ENCODE measurements around the gene NCBP3.

The NCBP3 gene

DNA sequence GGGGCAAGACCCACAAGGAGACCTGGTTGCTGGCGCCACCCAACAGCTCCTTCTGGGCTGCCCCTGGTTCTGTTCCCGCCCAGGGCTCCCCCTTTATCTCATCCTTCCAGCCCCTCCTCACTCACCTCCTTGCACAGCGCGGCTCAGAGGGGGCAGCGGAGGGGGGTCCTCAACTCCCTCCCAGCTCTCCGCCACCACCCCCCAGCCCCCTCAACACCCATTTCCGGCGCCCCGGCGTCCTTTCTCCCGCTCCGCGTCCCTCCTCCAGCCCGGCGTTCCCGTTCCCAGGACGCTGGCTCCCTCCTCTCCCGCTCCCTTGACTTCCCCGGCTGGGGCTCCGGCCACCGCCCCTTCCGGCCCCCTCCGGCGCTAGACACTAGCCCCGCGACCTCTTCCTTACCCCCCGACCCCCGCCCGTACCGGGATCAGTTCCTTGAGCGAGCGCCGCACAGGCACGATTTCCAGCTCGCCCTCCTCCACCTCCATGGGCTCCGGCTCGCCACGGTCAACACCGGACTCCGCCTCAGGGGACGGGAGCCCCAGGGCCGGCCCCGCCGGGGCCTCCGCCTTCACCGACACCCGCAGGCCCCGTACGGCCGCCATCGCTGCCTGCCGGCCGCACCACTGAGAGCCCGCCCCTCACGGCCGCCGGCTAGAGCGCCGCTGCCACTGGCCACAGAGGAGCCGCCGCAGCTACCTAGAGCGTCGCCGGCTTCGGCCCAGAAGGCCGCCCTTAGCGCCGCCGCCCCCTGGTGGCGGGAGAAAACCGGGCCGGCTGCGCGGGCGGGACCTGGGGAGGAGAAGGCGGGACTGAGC lies at the start of gene NCBP3:
Gene NCBP3 (minus strand): TSS at position 626 of the 816 bp plus-strand sequence. CDS start 23 bp downstream, at position 603.
- DNase-seq (ENCODE audit: low read depth in 2 of 2) = peak; percentile 83 to 87

GRCh38 chr17:3895354-3895753 lies 49.3 kb upstream of the NCBP3 start:
- DNase-seq (ENCODE audit: low read depth in 2 of 2) = no peak

- no peak for DNase-seq (ENCODE audit: low read depth in 2 of 2)
Observed at GRCh38 chr17:3894911-3895343, 48.9 kb upstream of the NCBP3 start.

DNA sequence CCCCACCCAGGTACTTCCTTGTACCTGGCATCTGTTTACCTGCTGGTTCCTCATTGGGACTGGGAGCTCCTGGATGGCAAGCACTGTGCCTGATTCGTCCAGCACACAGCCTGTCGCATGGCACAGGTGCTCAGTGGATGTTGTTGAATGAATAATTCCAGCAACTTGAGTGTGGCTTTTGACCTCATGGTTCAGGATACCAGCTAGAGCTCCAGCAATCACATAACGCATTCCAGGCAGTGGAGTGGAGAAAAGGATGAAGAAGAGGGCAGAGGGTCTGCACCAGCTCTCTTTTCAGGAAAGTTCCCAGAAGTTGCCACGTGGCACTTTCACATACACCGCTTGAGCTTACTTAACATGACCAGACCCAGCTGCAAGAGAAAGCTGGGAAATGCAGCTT lies 48.1 kb upstream of the NCBP3 start:
- no peak for DNase-seq (ENCODE audit: low read depth in 2 of 2)

DNA sequence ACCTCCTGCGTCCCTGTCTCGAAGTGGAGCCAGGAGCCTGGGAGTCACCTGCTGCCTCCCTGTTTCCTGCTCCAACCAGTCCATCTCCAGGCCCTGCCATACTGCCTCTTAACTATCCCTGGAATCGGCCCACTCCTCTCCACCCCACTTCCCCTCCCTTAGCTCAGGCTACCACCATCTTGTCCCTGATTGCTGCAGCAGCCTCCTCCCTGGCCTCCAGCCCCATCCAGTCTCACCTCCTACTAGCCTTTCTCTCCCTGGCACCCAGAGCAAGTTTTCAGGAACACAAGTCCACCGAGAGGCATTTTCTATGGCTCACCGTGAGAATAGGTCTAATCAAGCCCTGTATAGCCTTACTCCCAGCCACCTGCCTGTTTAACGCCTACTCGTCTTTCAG lies 47.7 kb upstream of the NCBP3 start:
- no peak for DNase-seq (ENCODE audit: low read depth in 2 of 2)

DNA sequence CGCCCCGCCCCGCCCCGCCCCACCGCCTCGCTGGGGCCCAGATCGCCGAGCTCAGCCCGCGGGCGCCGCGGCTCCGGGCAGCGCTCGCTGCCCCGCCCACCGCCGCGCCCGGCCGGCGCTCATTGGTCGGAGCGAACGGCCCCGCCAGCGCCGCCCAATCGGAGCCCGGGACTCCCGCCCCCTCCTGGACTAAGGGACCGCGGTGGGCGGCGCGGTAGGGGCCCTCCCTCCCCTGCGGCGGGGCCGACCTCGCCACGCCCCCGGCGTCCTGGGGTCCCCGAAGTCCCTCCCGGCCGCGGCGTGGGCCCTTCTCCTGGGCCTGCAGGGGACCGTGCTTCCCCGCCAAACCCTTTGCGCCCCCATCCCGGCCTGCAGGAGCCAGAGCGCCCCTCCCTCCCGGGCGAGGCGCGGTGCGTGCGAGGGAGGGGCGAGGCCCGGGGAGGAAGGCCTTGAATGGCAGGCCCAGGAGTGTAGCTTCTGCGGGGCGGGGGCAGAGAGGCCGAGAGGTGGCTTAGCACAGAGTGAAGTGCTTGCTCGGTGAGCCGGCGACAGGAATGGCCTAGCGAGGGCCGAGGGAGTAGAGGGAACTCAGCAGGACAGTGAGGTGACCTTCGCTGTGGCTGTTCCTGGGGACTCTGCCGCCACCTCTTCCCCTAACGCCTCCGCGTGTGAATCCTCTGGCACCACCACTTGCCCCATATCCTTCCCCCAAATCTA lies 47.1 kb upstream of the NCBP3 start, which contains the start of gene CAMKK1:
Gene CAMKK1 (minus strand): TSS at position 51 of the 717 bp plus-strand sequence. CDS start 7,366 bp downstream, outside the sequence.
- peak; percentile 73 to 89 for DNase-seq (ENCODE audit: low read depth in 2 of 2)

- peak in 1 of 2 donors; percentile 48 for DNase-seq (ENCODE audit: low read depth in 2 of 2)
Observed at GRCh38 chr17:3892095-3892998, 46.3 kb upstream of the NCBP3 start.

GRCh38 chr17:3891626-3892094 lies 45.6 kb upstream of the NCBP3 start:
- no peak for DNase-seq (ENCODE audit: low read depth in 2 of 2)

DNA sequence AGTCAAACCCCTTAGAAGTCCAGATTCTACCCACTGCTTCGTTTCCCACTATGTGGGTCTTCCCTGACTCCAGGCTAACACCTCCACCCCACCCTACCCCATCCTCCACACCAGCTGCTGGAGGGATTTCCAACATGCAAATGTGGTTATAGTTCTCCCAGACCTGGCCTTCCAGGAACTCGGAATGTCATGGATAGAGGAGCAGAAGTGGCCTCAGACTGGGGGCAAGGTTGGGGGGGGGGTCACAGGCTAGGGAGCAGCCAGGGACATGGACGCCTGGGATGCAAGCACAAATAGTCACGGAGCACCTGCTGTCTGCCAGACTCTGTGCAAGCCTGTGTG lies 44.8 kb upstream of the NCBP3 start:
- no peak for DNase-seq (ENCODE audit: low read depth in 2 of 2)

DNA sequence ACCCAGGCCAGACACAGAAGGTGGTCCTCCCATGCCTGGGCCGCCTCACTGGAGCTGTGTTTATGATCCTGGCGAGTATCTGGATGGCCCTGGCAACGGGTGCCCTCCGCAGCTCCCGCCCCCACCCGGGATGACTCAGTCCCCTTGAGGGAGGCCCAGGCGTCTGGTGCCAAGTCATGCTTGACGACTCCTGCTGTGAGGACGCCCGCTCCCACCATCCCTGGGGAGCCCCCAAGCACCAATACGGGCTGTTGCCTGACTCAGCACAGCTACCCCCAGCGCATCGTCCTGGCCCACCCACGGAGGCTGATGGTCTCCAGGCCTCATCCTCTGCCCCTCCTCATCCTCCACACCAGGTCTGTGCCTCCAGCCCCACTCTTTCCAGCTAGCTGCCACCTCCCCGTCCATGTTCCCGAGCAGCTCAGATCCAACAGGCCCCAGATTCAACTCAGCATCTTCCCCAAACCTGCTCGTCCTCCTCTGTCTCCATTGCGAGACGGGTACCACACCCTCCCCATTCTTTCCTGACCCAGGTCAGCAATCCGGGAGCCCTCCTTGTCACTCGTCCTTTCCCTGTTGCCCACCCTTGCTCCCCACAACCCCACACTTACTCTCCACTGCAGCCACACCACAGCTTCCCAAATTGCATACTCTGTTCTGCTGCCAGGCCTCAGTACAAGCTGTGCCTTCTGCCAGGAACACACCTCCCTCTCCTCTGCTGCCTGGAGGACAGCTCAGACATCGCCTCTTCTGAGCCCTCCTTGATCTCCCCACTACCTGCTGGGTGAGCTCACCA lies 44.2 kb upstream of the NCBP3 start:
- peak in 1 of 2 donors; percentile 23 for DNase-seq (ENCODE audit: low read depth in 2 of 2)

GRCh38 chr17:3889325-3890012 lies 43.4 kb upstream of the NCBP3 start:
- DNase-seq (ENCODE audit: low read depth in 2 of 2) = no peak

- DNase-seq (ENCODE audit: low read depth in 2 of 2) = no peak
Observed at GRCh38 chr17:3888343-3889171, 42.5 kb upstream of the NCBP3 start.

DNA sequence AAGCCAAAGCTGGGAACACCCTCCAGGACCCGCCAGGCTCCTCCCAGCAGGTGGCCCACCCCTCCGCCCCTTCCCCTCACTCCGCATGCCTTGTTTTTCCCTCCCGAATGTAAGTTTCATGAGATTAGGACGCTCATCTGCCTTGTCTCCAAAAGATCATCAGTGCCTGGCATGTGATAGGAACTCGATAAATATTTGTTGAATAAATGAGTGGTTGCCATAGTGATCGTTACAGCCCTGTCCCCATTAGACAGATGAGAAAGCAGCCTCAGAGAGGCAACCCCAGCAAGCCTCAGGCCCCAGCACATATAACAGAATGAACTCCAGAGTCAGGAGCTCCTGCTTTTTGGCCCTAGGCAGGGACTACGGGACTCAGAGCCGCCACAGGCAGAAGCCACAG lies 41.8 kb upstream of the NCBP3 start:
- DNase-seq (ENCODE audit: low read depth in 2 of 2) = no peak

- no peak for DNase-seq (ENCODE audit: low read depth in 2 of 2)
Observed at GRCh38 chr17:3887394-3887793, 41.3 kb upstream of the NCBP3 start.

GRCh38 chr17:3886776-3887175 lies 40.7 kb upstream of the NCBP3 start:
- no peak for DNase-seq (ENCODE audit: low read depth in 2 of 2)

DNA sequence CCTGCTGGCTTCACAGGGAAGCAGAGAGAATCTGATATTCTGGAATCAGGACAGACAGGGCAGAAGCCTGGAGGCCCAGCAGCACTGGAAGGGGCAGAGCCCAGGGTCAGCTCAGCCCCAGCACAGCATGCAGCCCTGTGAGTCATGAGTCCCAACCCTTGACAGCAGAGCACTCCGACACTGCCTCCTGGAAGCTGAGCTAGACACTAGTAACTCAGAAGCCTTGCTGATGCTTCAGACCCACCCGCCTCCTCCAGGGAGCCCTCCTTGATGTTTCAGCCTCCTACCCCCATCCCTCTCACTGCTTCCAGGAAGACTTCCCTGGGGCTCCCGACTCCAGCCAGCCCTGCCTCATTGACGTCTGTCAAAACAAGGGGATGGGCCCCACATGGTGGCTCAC lies 39.9 kb upstream of the NCBP3 start:
- DNase-seq (ENCODE audit: low read depth in 2 of 2) = no peak

DNA sequence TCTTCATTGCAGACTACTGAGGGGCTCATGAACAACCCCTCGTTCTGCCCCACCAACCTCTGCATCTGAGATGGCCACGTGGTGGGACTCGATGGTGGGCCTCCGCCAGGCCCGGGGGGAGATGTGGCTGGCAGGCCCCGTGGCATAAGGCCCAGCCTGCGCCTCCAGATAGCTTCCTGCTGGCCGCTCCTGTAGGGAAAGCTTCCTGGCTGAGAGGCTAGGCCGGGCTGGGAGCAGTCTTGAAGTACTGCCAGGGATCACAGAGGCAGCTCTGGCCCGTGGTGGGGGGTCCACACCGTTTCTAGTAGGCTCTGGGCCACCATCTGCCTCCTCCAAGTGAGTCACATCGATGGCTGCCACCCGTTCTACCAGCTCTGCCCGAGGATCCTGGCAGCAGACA lies 39.2 kb upstream of the NCBP3 start:
- DNase-seq (ENCODE audit: low read depth in 2 of 2) = no peak

GRCh38 chr17:3884188-3884587 lies 38.1 kb upstream of the NCBP3 start:
- DNase-seq (ENCODE audit: low read depth in 2 of 2) = no peak

DNA sequence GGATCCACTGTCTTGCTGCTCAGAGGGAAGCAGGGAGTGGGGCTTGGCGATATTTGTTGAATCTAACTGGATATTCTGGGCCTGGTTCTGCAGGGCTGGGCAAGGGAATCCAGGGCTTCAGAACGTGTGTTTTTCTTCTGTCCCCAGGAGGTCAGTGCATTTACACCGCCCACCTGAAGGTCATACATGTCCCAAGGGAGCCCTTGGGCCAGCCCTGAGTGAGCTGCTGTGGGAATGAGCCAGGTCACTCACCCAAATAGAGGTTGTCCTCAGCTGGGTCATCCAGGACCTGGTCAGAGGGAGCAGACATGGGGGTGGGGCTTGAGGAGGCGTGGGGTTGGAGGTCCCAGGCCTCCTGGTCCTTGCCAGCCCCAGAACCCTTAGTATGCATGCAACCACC lies 36.2 kb upstream of the NCBP3 start:
- no peak for DNase-seq (ENCODE audit: low read depth in 2 of 2)

DNA sequence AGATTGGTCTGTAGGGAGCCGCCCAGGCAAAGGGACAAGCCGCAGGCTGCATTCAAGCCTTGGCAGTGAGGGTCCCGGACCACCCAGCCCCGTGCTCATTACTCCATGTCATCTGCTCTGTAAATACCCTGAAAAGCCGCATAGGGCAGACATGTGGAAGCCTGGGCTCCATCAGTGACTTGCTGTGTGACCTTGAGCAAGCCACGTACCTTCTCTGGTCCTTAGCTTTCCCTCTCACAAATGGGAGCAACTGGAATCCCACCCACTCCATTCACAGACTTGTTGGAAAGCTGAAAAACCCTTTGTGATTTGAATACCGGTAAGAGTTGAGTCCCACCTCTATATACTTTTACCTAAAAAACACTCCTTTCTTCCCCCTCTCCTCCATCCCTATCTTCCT lies 34.9 kb upstream of the NCBP3 start:
- DNase-seq (ENCODE audit: low read depth in 2 of 2) = no peak

All from stimulated activated CD4-positive, alpha-beta T cell treated with anti-CD3 and anti-CD28 coated beads, Interleukin-15, amount 100 ng/mL, for 48 hours (primary cell).